Measurements from ENCODE around the gene CREB3L1.

Gene CREB3L1

GRCh38 chr11:46364056-46364455 lies 86.6 kb downstream of the CREB3L1 start:
- no peak for DNase-seq (ENCODE audit: low read depth, low spot score)

GRCh38 chr11:46364791-46365190 lies 87.3 kb downstream of the CREB3L1 start:
- DNase-seq (ENCODE audit: low read depth, low spot score): no peak

DNA sequence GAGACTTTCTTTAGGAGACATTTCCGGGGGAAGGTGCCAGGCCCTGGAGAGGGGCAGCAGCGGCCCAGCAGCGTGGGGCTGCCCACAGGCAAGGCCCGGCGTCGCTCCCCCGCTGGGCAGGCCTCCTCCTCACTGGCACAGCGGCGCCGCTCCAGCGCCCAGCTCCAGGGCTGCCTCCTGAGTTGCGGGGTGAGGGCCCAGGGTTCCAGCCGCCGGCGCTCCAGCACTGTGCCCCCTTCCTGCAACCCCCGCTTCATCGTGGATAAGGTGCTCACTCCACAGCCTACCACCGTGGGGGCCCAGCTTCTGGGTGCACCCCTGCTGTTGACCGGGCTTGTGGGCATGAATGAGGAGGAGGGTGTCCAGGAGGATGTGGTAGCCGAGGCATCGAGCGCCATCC lies 88.8 kb downstream of the CREB3L1 start:
- no peak for DNase-seq (ENCODE audit: low read depth, low spot score)

GRCh38 chr11:46366661-46367161 lies 89.2 kb downstream of the CREB3L1 start:
- no peak for DNase-seq (ENCODE audit: low read depth, low spot score)

DNA sequence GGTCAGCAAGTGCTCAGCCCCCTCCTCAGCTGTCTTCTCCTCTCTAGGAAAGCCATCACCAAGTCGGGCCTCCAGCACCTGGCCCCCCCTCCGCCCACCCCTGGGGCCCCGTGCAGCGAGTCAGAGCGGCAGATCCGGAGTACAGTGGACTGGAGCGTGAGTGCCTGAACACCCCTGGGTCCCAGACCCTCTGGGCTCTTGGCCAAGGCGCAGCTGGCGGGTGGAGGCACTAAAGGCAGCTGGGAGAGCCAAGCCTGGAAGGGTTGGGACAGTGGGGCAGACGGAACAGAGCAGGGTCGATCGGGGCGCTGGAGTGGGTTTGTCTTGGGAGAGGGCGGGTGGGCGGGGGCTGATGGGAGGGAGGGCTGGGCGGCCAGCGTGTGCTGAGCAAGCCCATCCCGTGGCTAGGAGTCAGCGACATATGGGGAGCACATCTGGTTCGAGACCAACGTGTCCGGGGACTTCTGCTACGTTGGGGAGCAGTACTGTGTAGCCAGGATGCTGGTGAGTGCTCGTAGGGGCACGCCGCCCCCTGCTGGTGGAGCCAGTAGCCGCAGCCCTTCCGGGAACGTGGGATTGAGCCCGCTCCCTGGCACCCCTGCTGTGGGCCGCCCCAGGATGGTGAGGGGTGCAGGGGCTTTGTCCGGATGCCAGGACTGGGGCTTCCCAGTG lies 89.9 kb downstream of the CREB3L1 start:
- peak; percentile 76 for DNase-seq (ENCODE audit: low read depth, low spot score)

- DNase-seq (ENCODE audit: low read depth, low spot score): no peak
Measured at GRCh38 chr11:46367916-46368267, 90.4 kb downstream of the CREB3L1 start.

DNA sequence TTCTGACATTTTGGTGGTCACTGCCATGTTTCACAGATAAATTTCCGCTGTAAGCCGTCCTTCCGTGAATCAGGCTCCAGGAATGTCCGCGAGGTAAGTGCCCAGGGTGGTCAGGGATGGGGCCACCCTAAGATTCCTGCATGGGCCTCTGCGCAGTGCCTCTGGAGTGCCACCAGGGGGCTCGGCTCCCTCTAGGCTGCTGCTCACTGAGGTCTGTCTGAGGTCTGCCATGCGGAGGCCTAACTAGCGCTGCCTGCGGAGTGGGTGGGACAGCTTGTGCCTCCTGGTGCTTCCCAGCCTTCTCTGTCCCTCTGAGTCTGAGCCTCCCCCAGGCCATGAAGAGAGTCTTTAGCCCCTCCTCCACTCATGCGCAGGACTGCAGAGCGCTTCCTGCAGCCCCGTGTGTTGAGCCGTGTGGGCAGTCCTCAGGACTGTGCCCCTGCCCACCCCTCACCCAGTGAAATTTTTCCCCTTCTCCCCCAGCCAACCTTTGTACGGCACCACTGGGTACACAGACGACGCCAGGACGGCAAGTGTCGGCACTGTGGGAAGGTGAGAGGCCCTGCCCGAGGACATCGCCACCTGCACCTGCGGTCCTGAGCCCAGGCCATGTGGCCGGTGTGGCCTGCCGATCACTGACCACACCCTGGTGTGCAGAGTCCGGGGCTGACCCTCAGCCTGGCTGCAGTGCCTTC lies 92.1 kb downstream of the CREB3L1 start:
- DNase-seq (ENCODE audit: low read depth, low spot score): peak; percentile 97

DNA sequence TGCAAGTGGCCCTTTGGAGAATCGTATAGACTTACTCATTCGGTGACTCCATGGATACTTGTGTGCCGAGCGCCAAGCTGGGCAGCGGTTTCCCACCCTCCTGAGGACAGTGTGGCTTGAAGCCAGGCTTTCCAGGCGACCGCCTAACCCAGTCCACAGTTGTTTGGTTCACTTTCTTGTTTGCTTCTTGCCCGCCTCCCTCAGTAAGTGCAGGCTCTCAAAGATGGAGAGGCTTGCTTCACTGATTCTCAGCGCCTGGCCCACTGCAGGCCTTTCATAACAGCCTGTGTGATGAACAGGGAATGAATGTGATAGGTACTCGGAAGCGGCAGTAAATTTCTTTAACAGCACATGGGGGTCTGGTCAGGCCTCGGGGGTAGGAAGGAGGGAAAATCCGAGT lies 92.8 kb downstream of the CREB3L1 start:
- no peak for DNase-seq (ENCODE audit: low read depth, low spot score)
